ENCODE results near the gene PRKAA2.

GRCh38 chr1:56758135-56758534, 113.0 kb downstream of the PRKAA2 start:
- TF ChIP-seq CTCF (IDR thresholded peaks at IDR 0.05; ENCODE audit: low read length), result no peak
- no peak for TF ChIP-seq EZH2 (IDR thresholded peaks at IDR 0.05; ENCODE audit: borderline replicate concordance, low read length)
